HG02973 (cell line): ENCODE measurements around the gene C17orf113.

Experiments used
- ATAC-seq: cut with Tn5 transposase; IDR thresholded peaks from one replicate; pipeline ENCODE4 v1.9.1; 2021; ENCODE audit warnings: moderate library complexity; ENCODE audit not compliant: unreplicated experiment

C17orf113 gene

GRCh38 chr17:42072323-42073187 lies 22.2 kb upstream of the C17orf113 start:
- no peak for ATAC-seq

DNA sequence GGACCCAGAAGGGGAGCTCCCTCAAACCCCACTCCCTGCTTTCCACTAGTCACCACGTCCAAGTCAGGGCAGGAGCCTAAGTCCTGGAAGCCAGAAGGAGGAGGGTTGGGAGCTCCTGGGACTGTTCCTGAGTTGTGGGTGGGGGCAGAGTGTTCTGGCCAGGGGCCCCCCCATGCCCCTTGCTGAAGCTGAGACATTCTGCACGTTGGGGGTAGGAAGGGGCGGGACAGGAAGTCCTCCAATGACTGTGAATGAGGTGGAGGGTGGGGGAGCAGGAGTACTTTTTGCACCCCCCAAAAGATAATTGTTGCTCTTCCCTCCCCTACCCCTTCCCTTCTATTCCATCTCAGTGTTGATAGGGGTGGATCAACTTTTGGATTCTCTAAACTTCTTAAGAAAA lies 21.4 kb upstream of the C17orf113 start:
- no peak for ATAC-seq

- ATAC-seq = no peak
These were observed 18.6 kb upstream of the C17orf113 start for GRCh38 chr17:42068979-42069378.

GRCh38 chr17:42067371-42068091 lies 17.1 kb upstream of the C17orf113 start:
- no peak for ATAC-seq

- no peak for ATAC-seq
These were observed 14.8 kb upstream of the C17orf113 start for GRCh38 chr17:42065201-42065600.

DNA sequence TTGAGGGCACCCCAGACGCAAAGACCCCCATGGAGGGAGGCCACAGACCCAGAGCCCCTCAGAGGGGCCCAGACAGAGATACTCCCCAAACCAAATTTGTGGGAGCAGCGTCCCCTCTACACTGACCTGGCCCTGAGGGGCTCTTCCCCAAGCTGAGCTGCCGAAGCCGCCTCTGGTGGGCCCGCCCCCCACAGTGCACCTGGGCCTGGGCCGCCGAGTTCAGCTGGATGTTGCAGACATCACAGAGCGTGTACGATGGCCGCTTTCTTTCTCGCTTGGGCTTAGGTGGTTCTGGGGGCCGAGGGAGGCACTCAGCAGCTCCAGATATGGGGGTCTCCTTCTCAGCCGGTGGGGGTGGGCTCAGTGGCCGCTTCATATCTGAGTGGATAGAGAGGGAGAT lies 12.3 kb upstream of the C17orf113 start:
- no peak for ATAC-seq

GRCh38 chr17:42061646-42062487 lies 11.5 kb upstream of the C17orf113 start:
- no peak for ATAC-seq

DNA sequence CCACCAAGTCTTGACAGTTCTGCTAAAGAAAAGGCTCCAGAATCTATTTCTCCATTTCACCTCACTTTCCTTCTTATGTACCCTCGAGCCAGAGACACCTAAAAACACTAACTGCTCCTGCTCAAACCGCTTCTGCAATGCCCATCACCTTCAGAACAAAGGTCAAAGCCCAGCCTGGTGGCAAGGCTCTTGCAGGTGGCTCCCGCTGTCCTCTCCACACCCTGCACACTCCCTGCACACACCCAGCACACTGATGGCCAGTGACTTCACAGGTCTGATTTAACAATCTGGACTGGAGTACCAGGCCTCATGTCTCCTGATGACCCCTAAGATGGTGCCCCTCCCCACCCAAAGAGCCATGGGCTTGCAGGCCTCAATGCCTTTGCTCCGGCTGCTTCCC lies 9.8 kb upstream of the C17orf113 start:
- no peak for ATAC-seq

- no peak for ATAC-seq
These were observed 9.4 kb upstream of the C17orf113 start for GRCh38 chr17:42059815-42060214.

- ATAC-seq = no peak
These were observed 7.7 kb upstream of the C17orf113 start for GRCh38 chr17:42058063-42058462.

DNA sequence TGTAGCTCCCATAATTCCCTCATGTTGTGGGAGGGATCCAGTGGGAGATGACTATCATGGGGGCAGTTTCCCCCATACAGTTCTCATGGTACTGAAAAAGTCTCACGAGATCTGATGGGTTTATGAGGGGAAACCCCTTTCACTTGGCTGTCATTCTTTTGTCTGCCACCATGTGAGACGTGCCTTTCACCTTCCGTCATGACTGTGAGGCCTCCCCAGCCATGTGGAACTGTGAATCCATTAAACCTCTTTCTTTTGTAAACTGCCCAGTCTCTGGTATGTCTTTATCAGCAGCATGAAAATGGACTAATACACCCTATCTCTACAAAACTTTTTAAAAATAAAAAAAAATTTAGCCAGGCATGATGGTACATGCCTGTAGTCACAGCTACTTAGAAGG lies 6.2 kb upstream of the C17orf113 start:
- ATAC-seq = no peak

DNA sequence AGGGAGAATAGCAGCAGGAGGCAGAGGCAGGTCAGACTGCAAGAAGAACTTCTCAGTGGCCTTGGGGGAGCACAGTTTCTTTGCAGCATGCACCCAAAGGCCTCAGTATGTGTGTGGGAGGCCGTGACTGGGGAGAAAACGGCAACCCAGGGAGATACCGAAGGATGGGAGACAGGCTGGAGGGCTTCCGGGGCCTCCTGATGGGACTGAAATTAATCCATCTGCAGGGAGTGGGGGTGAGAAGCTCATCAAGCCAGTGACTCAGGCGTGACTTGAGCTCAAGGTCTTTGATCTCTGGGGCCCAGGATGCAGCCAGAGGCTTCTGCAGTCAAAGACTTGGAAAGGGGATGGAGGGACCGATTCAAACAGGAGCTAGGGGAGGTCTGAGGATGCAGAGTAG lies 5.1 kb upstream of the C17orf113 start:
- no peak for ATAC-seq

DNA sequence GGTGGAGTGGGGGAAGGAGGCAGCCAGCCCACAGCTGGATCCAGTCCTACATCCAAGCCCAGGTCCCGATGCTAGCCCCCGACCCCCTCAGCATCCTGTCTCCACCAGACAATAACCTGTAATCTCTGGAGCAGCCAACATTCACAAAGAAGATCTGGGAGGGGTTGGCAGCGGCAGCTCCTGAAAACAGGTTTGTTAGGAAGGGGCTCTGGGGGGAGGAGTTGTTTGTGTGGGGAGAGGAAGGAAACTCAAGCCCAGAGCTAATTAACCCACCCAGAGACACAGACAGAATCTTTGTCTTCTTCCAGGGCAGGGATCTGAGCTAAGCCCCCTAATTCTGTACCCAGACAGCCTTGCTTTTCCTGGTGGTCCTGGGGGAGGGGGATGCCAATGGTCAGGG lies 4.6 kb upstream of the C17orf113 start:
- no peak for ATAC-seq

DNA sequence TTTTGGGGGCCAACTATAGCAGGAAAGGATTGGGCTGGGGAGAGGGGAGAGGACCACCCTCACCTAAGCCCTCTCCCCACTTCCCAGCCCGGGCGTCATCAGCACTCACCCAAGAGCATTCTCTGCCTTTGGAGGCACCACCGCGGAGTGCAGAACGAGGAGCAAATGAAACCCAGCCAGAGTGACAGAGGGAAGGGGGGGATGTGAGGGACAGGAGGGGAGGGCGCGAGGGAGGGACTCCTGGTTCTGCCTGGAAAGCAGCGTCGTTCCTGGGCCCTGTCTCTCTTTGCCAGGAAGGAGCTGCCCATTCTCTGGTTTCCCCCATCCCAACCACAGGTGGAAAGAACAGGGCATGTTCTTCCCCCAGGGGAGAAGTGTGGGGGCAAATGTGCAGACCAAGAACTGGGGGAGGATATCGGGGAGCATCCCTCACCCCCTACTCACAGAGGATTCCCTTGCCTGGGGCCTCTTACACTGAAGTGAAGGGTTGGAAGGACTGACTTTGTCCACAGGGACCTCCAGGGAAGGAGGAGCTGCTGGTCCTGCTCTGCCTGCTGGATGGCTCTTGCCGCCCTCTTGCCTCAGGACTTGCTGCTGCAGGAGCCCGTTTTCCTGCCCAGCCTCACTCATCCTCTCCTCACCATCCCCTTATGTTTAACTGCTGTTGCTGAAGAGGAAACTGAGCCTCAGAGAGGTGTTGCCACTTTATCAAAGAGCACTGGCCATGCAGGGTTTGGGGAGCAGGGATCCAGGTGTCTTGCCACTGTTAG lies 3.5 kb upstream of the C17orf113 start:
- ATAC-seq = no peak

DNA sequence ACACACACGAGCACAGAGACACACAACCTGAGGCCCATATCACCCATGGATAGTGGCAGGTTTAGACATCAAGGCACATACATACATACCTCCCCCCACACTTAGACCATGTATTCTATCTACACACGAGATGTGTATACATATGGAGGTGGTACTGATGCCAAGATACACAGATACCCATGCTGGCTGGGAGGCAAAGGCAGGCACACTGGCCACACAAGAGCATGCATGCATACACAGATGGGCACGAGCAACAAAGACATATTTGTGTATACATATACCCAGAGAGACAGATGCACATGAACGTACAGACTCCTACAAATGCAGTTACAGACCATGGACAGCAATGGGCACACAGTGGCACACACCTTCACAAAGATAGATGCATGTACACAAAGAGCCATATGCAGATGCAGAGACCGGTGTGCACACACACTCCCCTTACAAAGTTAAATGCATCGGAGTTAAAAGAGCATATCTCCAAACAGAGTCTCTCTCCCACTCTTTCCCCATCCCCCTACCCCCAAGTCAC lies 2.0 kb upstream of the C17orf113 start:
- no peak for ATAC-seq

- ATAC-seq = no peak
These were observed 1.2 kb upstream of the C17orf113 start for GRCh38 chr17:42051645-42052044.

GRCh38 chr17:42051013-42051400 lies 606 bp upstream of the C17orf113 start:
- no peak for ATAC-seq

DNA sequence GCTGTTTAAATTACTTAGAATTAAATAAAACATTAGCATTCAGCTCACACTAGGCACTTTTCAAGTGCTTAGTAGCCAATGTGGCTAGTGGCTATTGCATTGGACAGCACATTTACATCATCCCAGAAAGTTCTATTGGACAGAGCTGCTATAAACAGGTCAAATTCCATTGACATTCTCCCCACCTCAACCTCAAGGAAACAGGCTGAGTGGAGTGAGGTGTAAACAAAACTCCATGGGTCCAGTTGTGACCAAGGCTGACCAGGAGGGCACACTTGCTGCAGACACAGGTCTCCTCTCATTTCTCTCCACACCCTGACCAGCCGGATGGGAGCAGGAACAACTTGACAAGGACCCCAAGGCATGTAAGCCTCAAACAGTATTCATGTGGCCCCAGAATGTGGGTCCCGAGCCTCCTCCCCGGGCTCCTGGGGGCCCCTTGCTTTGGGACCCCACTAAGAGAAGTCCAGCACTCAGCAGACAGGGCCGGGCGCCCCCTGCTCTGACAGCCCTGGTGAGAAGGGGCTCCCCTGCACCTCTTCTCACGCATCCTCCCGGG lies 488 bp downstream of the C17orf113 start:
- no peak for ATAC-seq

DNA sequence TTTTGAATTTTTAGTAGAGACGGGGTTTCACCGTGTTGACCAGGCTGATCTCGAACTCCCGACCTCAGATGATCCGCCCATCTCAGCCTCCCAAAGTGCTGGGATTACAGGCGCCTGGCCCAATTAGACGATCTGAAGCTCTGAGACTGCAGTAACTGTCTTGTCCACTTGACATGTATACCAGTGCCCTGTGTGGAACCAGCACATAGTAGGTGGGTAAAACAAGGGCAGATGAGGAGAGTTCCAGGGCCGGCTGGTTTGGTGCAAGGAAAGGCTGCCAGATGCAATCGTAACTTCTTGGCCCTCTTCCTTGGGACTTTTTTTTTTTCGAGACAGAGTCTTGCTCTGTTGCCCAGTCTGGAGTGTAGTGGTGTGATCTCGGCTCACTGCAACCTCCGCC lies 3.1 kb downstream of the C17orf113 start:
- no peak for ATAC-seq

GRCh38 chr17:42045719-42046118 lies 4.7 kb downstream of the C17orf113 start:
- no peak for ATAC-seq
